Kidney epithelial cell (primary cell): ENCODE measurements around the gene RASD1. TPM values are rescaled to one million over a fixed set of nuclear protein-coding genes. Genes with fewer than 3 reads are reported as not detected.
"Not testable (repeated sequence)": the region's sequence is repeated elsewhere in the genome, so short reads cannot be mapped to it uniquely, and the experiment has no call there.

Experiments used
- DNase-seq: peaks from one replicate; pipeline ENCODE4 v3.0.0-alpha.2; 2010; ENCODE audit warnings: low read depth
- H3K27me3 ChIP-seq: 2 replicates; pipeline ENCODE4 v1.6.0; 2011; ENCODE audit warnings: low read length; ENCODE audit not compliant: control insufficient read depth, insufficient read depth
- H3K36me3 ChIP-seq: 2 replicates; pipeline ENCODE4 v1.5.1; 2011; ENCODE audit warnings: low read length; ENCODE audit not compliant: control insufficient read depth, insufficient read depth
- H3K4me3 ChIP-seq: 2 replicates; pipeline ENCODE4 v1.5.1; 2011; ENCODE audit warnings: low read depth, mild to moderate bottlenecking, control low read depth, low read length
- CTCF ChIP-seq: IDR thresholded peaks from 2 replicates; pipeline ENCODE4 v1.5.1; 2011; ENCODE audit warnings: mild to moderate bottlenecking, moderate library complexity, low read length, control low read depth, inconsistent platforms; ENCODE audit not compliant: insufficient read depth, poor library complexity, severe bottlenecking
- total RNA-seq: library from RNA; depleted of rRNA; stranded (reverse); fragments of >200 nt; gene quantifications from 2 replicates; pipeline ENCODE4 v1.2.3, GENCODE V29; 2015

Gene RASD1
- total RNA-seq, 1 donor from 2014 or later: 0.17 TPM

- H3K36me3 ChIP-seq: peaks cover 1% of the 10 kb centered on the region
- no peak for DNase-seq
- no peaks in the 10 kb centered on the region for H3K27me3 ChIP-seq
- no peak overlapping the region for H3K4me3 ChIP-seq
- no peak for TF ChIP-seq CTCF
These were observed 8.2 kb downstream of the RASD1 start for GRCh38 chr17:17487998-17488397.

DNA sequence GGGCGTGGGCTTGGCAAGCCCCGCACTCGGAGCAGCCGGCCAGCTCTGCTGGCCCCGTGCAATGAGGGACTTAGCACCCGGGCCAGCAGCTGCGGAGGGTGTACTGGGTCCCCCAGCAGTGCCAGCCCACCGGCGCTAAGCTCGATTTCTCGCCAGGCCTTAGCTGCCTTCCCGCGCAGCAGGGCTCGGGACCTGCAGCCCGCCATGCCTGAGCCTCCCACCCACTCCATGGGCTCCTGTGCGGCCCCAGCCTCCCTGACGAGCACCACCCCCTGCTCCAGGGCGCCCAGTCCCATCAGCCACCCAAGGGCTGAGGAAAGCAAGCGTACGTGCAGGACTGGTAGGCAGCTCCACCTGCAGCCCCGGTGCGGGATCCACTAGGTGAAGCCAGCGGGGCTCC is 9.8 kb downstream of the RASD1 start:
- not testable (repeated sequence) for H3K27me3 ChIP-seq, H3K4me3 ChIP-seq, H3K36me3 ChIP-seq, DNase-seq

- no peak for TF ChIP-seq CTCF
- Histone ChIP-seq H3K27me3 (no peaks in the 10 kb centered on the region), H3K36me3 (no peaks in the 10 kb centered on the region), H3K4me3 (no peak overlapping the region)
- no peak for DNase-seq
These were observed 10.8 kb downstream of the RASD1 start for GRCh38 chr17:17485420-17485819.

DNA sequence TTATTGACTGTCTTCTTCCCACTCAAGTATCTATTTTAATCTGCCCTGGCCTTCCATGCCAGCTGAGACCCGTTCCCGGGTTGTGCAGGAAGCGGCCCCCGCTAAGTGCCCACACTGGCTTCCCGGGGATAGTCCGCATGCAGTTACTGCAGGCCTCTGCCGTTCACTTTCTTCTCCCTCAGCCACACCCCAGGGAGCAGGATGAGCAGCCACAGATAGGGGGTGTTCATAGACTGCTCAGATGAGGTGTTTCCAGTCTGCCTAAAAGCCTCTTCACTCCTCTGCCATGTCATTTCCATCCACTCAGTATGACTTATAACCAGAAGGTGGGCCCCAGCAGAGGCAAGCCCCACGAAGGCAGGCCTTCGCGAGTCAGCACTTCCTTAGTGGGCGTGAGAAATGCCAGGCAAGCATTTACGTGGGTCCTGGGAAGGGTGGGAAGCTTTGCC is 11.7 kb downstream of the RASD1 start:
- DNase-seq: no peak
- no peaks in the 10 kb centered on the region for H3K27me3 ChIP-seq
- no peaks in the 10 kb centered on the region for H3K36me3 ChIP-seq
- TF ChIP-seq CTCF: no peak
- H3K4me3 ChIP-seq: no peak overlapping the region

- no peak overlapping the region for H3K4me3 ChIP-seq
- no peak for TF ChIP-seq CTCF
- H3K36me3 ChIP-seq: no peaks in the 10 kb centered on the region
- no peaks in the 10 kb centered on the region for H3K27me3 ChIP-seq
- DNase-seq: no peak
These were observed 14.3 kb downstream of the RASD1 start for GRCh38 chr17:17481860-17482259.

GRCh38 chr17:17480593-17481148 is 15.5 kb downstream of the RASD1 start:
- TF ChIP-seq CTCF: no peak
- Histone ChIP-seq H3K36me3 (no peaks in the 10 kb centered on the region), H3K4me3 (no peak overlapping the region), H3K27me3 (no peaks in the 10 kb centered on the region)
- no peak for DNase-seq
